ENCODE results near the gene IL2RG. TPM values are rescaled to one million over a fixed set of nuclear protein-coding genes. Genes with fewer than 3 reads are reported as not detected.
A peak's percentile ranks its signal among the peaks of the same experiment; 100 is the strongest.

IL2RG gene
- total RNA-seq, 2 experiments from 2014 or later, result 348 to 351 TPM

DNA sequence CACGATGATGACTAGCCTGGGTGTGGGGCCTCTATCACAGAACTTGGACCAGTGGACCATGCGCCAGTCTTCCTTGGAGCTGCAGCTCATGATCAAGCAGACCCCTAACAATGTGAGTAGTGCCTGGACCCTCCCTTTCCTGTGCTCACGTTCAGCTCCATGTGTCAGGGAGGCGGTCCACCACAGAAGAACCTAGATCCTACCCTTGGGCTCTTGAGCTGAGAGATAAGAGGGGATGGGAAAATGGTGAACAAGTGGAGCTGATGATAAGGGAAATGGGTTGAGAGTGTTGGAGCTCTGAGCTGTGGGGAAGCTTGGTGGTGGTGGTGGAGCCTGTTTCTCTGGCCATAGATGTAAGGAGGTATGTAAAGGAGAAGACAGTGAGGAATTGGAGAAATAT, 20.1 kb upstream of the IL2RG start:
- POLR2A ChIA-PET, result interaction anchor here (0.8 to 1.1 kb wide), 2 partner anchors 13 to 19 kb away, joined by 3 to 5 read pairs; partner anchors contain the start of gene MED12
- ATAC-seq (no peak), DNase-seq (no peak)
- H3K9me3 Mint-ChIP-seq (ENCODE audit: insufficient read depth), result no peaks in the 10 kb centered on the region
- CTCF ChIA-PET, result interaction anchor here (2.6 to 5.4 kb wide), 3 partner anchors 13 to 50 kb away, joined by 10 to 90 read pairs (median 27); partner anchors contain the start of genes CXorf65 and MED12
- H3K36me3 Mint-ChIP-seq (ENCODE audit: low read depth), result peaks cover 64% of the 10 kb centered on the region
- H3K4me1 Mint-ChIP-seq (ENCODE audit: low read depth), result peaks cover 16% of the 10 kb centered on the region
- H3K4me3 Mint-ChIP-seq, result no peak overlapping the region
- no peak overlapping the region for H3K27ac Mint-ChIP-seq
- H3K27me3 Mint-ChIP-seq (ENCODE audit: low read depth), result no peaks in the 10 kb centered on the region

DNA sequence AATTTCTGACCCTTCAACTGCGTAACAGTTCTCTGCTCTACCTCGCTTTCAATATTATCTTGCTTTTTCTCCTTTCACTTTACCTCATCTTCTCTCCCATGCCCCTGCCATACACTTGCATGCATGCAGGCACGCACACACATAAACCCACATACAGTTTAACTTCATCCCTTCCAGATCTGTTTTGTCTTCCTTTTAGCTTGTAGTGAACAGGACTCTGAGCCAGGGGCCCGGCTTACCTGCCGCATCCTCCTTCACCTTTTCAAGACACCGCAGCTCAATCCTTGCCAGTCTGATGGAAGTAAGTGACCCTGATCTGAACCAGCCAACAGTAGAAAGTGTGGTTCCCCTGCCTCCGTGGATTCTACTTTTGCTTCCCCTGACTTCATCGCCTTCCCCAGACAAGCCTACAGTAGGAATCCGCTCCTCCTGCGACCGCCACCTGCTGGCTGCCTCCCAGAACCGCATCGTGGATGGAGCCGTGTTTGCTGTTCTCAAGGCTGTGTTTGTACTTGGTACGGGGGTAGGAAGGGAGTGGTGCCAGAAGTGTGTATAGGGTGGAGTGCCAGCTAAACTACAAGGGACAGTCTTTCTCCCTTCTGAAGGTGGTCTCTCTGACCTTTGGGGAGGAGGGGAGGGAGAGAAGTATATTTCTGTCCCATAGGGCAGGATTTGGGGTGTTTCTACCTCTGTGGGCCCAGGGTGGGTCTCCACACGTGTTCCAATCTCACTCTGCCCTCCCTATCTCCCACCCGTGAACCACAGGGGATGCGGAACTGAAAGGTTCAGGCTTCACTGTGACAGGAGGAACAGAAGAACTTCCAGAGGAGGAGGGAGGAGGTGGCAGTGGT, 17.8 kb upstream of the IL2RG start:
- peaks cover 22% of the 10 kb centered on the region for H3K4me1 Mint-ChIP-seq (ENCODE audit: low read depth)
- ChIA-PET POLR2A (interaction anchor here (0.7 to 2.4 kb wide), 5 partner anchors 11 to 32 kb away, joined by 3 to 12 read pairs (median 3); partner anchors contain the start of gene MED12), CTCF (interaction anchor here (0.7 to 5.4 kb wide), 11 partner anchors 10 to 55 kb away, joined by 3 to 90 read pairs (median 5); partner anchors contain the start of genes CXorf65, IL2RG and MED12)
- DNase-seq (peak; percentile 80), ATAC-seq (peak; percentile 91)
- peak overlapping the region; percentile 80 for H3K27ac Mint-ChIP-seq
- H3K4me3 Mint-ChIP-seq, result no peak overlapping the region
- peaks cover 59% of the 10 kb centered on the region for H3K36me3 Mint-ChIP-seq (ENCODE audit: low read depth)
- no peaks in the 10 kb centered on the region for H3K9me3 Mint-ChIP-seq (ENCODE audit: insufficient read depth)
- no peaks in the 10 kb centered on the region for H3K27me3 Mint-ChIP-seq (ENCODE audit: low read depth)

DNA sequence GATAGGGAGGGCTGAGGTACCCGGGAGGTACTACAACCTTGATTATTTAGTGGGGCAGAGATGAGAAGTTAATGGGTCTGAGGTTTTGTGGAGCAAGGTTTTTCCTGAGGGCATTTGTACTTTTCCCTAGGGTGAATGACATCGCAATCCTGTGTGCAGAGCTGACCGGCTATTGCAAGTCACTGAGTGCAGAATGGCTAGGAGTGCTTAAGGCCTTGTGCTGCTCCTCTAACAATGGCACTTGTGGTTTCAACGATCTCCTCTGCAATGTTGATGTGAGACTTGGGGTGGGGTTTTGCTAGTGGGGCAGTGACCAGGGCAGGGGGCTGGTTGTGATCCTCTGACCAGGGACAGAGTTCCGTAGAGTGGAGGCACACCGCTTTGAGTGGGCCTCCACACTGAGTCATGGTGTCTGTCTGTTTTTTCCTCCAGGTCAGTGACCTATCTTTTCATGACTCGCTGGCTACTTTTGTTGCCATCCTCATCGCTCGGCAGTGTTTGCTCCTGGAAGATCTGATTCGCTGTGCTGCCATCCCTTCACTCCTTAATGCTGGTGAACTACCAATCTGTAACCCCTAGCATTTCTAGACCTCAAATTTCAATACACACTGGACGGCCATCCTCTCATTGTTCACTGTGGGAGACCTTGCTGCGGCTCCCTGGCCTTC, 16.9 kb upstream of the IL2RG start:
- Mint-ChIP-seq H3K9me3 (ENCODE audit: insufficient read depth) (no peaks in the 10 kb centered on the region), H3K27ac (peak overlapping the region; percentile 37), H3K27me3 (ENCODE audit: low read depth) (no peaks in the 10 kb centered on the region), H3K4me3 (no peak overlapping the region), H3K36me3 (ENCODE audit: low read depth) (peaks cover 62% of the 10 kb centered on the region), H3K4me1 (ENCODE audit: low read depth) (peaks cover 22% of the 10 kb centered on the region)
- ATAC-seq (no peak), DNase-seq (no peak)
- CTCF ChIA-PET, result interaction anchor here (0.7 to 5.4 kb wide), 9 partner anchors 9 to 54 kb away, joined by 3 to 90 read pairs (median 5); partner anchors contain the start of genes CXorf65, IL2RG and MED12
- POLR2A ChIA-PET, result interaction anchor here (0.7 to 2.4 kb wide), 5 partner anchors 11 to 32 kb away, joined by 3 to 12 read pairs (median 3); partner anchors contain the start of gene MED12

- Mint-ChIP-seq H3K4me3 (peak overlapping the region; percentile 77), H3K4me1 (ENCODE audit: low read depth) (peaks cover 27% of the 10 kb centered on the region), H3K36me3 (ENCODE audit: low read depth) (peaks cover 35% of the 10 kb centered on the region), H3K27me3 (ENCODE audit: low read depth) (no peaks in the 10 kb centered on the region), H3K9me3 (ENCODE audit: insufficient read depth) (no peaks in the 10 kb centered on the region), H3K27ac (peak overlapping the region; percentile 84)
- DNase-seq, result no peak
- ChIA-PET POLR2A (interaction anchor here (0.7 to 4.5 kb wide), 16 partner anchors 9 to 553 kb away, joined by 3 to 58 read pairs (median 6); partner anchors contain the start of genes CXorf65, FOXO4, NONO and TAF1), CTCF (interaction anchor here (1.0 to 3.7 kb wide), 6 partner anchors 9 to 149 kb away, joined by 3 to 40 read pairs (median 7); no protein-coding TSS in a partner anchor)
- no peak for ATAC-seq
Observed at GRCh38 chrX:71118985-71119535, 7.7 kb upstream of the IL2RG start.

DNA sequence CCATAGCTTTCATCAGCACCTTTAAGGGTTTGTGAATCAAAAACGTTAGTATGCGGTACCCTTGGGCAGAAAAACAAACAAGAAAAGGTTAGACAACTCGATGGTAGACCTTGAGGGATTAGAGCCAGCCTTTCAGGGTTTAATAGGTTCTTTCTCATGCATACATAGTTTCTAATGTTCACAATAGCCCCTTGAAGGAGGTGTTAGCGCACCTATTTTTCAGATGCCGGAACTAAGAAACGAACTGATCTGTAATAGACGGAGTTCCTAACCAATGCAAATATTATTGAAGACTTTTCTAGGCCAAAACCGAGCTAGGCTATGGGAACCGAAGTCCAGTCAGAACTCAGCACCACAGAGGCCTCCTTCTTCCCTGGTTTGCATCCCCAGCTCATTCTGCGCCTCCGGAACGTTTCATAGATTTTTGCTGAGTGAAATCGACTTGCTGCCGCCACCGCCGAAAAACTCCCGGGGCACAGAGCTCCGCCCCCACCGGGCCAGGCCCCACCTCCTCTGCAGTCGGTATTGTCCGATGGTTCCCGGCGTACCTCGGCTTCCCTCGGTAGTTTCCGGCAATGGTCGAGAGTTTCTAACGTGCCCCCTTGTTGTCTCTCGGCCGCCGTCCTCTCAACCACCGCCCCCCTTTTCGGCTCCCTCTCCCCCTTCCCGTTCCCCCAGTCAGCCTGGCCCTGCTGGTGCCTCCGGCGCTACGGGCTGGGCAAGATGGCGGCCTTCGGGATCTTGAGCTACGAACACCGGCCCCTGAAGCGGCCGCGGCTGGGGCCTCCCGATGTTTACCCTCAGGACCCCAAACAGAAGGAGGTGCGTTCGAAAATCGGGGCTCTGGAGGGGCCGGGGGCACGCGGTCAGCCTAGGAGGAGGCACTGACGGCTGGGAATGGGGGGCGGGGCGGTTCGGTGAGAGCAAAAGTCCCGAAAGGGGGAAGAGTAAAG, 6.9 kb upstream of the IL2RG start, which contains the start of gene MED12:
Gene MED12 (plus strand): TSS at position 565 of the 953 bp plus-strand sequence. CDS start 159 bp downstream, at position 724.
- Mint-ChIP-seq H3K27ac (peak within 1 kb of the TSS; percentile 84), H3K36me3 (ENCODE audit: low read depth) (peaks cover 32% of the 10 kb centered on the region), H3K4me1 (ENCODE audit: low read depth) (peaks cover 30% of the 10 kb centered on the region), H3K4me3 (peak within 1 kb of the TSS; percentile 77), H3K27me3 (ENCODE audit: low read depth) (no peaks in the 10 kb centered on the region), H3K9me3 (ENCODE audit: insufficient read depth) (no peaks in the 10 kb centered on the region)
- POLR2A ChIA-PET, result interaction anchor here (0.6 to 4.5 kb wide), 16 partner anchors 9 to 985 kb away, joined by 3 to 58 read pairs (median 6); partner anchors contain the start of genes CXorf65, FOXO4, NONO and TAF1
- CTCF ChIA-PET, result interaction anchor here (0.8 to 3.7 kb wide), 10 partner anchors 8 to 165 kb away, joined by 3 to 40 read pairs (median 4); partner anchors contain the start of gene NONO
- DNase-seq, result peak; percentile 86
- peak; percentile 98 for ATAC-seq

GRCh38 chrX:71117358-71117757, 6.0 kb upstream of the IL2RG start:
- POLR2A ChIA-PET, result interaction anchor here (0.6 to 4.5 kb wide), 8 partner anchors 9 to 984 kb away, joined by 3 to 58 read pairs (median 10); partner anchors contain the start of genes CXorf65 and TAF1
- no peak overlapping the region for H3K27ac Mint-ChIP-seq

DNA sequence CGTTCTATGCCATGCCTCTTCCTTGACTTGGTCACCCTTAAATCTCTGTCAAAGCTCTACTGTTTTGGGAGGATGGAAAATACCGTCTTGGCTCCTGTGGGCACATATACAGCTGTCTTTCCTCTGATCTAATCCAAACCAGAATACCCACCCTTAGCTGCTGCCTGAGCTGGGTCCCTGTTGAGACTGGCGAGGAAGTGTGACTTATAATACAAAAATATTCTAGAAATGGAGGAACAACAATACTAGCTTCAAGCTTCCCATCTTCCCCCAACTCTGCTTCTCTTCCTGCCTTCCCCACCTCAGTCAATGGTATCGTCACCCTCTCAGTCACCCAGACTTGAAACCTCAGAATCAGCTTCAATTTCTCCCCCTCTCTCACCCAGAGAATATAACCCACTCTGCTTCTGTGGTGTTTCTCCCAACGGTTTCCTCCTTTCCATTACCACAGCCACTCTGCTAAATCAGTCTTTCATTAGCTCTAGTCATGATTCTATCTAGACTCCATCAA, 599 bp upstream of the IL2RG start:
- peaks cover 45% of the 10 kb centered on the region for H3K36me3 Mint-ChIP-seq (ENCODE audit: low read depth)
- H3K27me3 Mint-ChIP-seq (ENCODE audit: low read depth), result no peaks in the 10 kb centered on the region
- ChIA-PET POLR2A (interaction anchor here (0.8 to 4.8 kb wide), 16 partner anchors 10 to 255 kb away, joined by 3 to 89 read pairs (median 6); partner anchors contain the start of genes FOXO4, NONO, SNX12 and TAF1), CTCF (interaction anchor here (0.7 to 2.8 kb wide), 6 partner anchors 9 to 142 kb away, joined by 3 to 28 read pairs (median 6); no protein-coding TSS in a partner anchor)
- H3K27ac Mint-ChIP-seq, result peak overlapping the region; percentile 98
- peak overlapping the region; percentile 94 for H3K4me3 Mint-ChIP-seq
- peaks cover 37% of the 10 kb centered on the region for H3K4me1 Mint-ChIP-seq (ENCODE audit: low read depth)
- ATAC-seq, result peak; percentile 31
- H3K9me3 Mint-ChIP-seq (ENCODE audit: insufficient read depth), result no peaks in the 10 kb centered on the region
- DNase-seq, result peak; percentile 31

More at GRCh38 chrX:71117358-71117757, 6.0 kb upstream of the IL2RG start:
- DNase-seq (no peak), ATAC-seq (no peak)
- Mint-ChIP-seq H3K4me1 (ENCODE audit: low read depth) (peaks cover 35% of the 10 kb centered on the region), H3K36me3 (ENCODE audit: low read depth) (peaks cover 24% of the 10 kb centered on the region), H3K27me3 (ENCODE audit: low read depth) (no peaks in the 10 kb centered on the region), H3K9me3 (ENCODE audit: insufficient read depth) (no peaks in the 10 kb centered on the region), H3K4me3 (no peak overlapping the region)
- CTCF ChIA-PET, result interaction anchor here (1.0 to 3.7 kb wide), 7 partner anchors 10 to 148 kb away, joined by 3 to 40 read pairs (median 5); no protein-coding TSS in a partner anchor

GRCh38 chrX:71109051-71109450, 2.3 kb downstream of the IL2RG start:
- CTCF ChIA-PET, result no interaction called here
- H3K36me3 Mint-ChIP-seq (ENCODE audit: low read depth), result peaks cover 65% of the 10 kb centered on the region
- H3K27ac Mint-ChIP-seq, result peak overlapping the region; percentile 98
- peak overlapping the region; percentile 94 for H3K4me3 Mint-ChIP-seq
- peaks cover 55% of the 10 kb centered on the region for H3K4me1 Mint-ChIP-seq (ENCODE audit: low read depth)
- no peak for ATAC-seq
- H3K27me3 Mint-ChIP-seq (ENCODE audit: low read depth), result no peaks in the 10 kb centered on the region
- POLR2A ChIA-PET, result interaction anchor here (1.3 to 1.8 kb wide), 4 partner anchors 9 to 12 kb away, joined by 4 to 13 read pairs (median 4); partner anchors contain the start of gene MED12
- peak; percentile 40 for DNase-seq
- H3K9me3 Mint-ChIP-seq (ENCODE audit: insufficient read depth), result no peaks in the 10 kb centered on the region

- no peaks in the 10 kb centered on the region for H3K27me3 Mint-ChIP-seq (ENCODE audit: low read depth)
- peaks cover 62% of the 10 kb centered on the region for H3K4me1 Mint-ChIP-seq (ENCODE audit: low read depth)
- H3K9me3 Mint-ChIP-seq (ENCODE audit: insufficient read depth), result no peaks in the 10 kb centered on the region
- peaks cover 70% of the 10 kb centered on the region for H3K36me3 Mint-ChIP-seq (ENCODE audit: low read depth)
- peak; percentile 12 for ATAC-seq
- H3K4me3 Mint-ChIP-seq, result peak overlapping the region; percentile 94
- ChIA-PET POLR2A (interaction anchor here (1.4 to 1.8 kb wide), 3 partner anchors 8 to 11 kb away, joined by 4 to 13 read pairs (median 4); partner anchors contain the start of gene MED12), CTCF (no interaction called here)
- peak; percentile 76 for DNase-seq
- peak overlapping the region; percentile 98 for H3K27ac Mint-ChIP-seq
Observed at GRCh38 chrX:71107762-71108360, 3.5 kb downstream of the IL2RG start.
